SU-DHL-6 (cell line): ENCODE measurements around the gene VPS26A.

Experiments used
- H2AFZ ChIP-seq: fragments of 200-600 bp; sonication (generic); 2 replicates; pipeline ENCODE4 v1.6.1; 2014; ENCODE audit warnings: low read depth, mild to moderate bottlenecking, moderate library complexity, mixed read lengths, antibody characterized with exemption, low read length; ENCODE audit not compliant: severe bottlenecking
- H3F3A ChIP-seq: fragments of 200-600 bp; shearing (Covaris generic); 2 replicates; pipeline ENCODE4 v1.6.0; 2016; ENCODE audit warnings: antibody characterized with exemption, mild to moderate bottlenecking; ENCODE audit not compliant: insufficient read depth
- H3K27ac ChIP-seq: fragments of 200-600 bp; sonication (generic); 2 replicates; pipeline ENCODE4 v1.5.1; 2016; ENCODE audit warnings: low read depth, mild to moderate bottlenecking, low read length, moderate library complexity, mixed read lengths
- H3K27me3 ChIP-seq: fragments of 200-600 bp; sonication (generic), shearing (Covaris generic); 2 replicates; pipeline ENCODE4 v1.6.0; 2014; ENCODE audit warnings: mild to moderate bottlenecking, low read length
- H3K36me3 ChIP-seq: fragments of 200-600 bp; sonication (generic); 2 replicates; pipeline ENCODE4 v1.6.1; 2014; ENCODE audit warnings: mild to moderate bottlenecking, low read length, mixed read lengths
- H3K4me2 ChIP-seq: fragments of 300-600, 200-600 bp; shearing (Covaris generic), sonication (generic); 2 replicates; pipeline ENCODE4 v1.6.0; 2014; ENCODE audit warnings: low read length, low read depth, mild to moderate bottlenecking; ENCODE audit not compliant: poor library complexity, severe bottlenecking
- H3K4me3 ChIP-seq: fragments of 200-600 bp; sonication (generic); 2 replicates; pipeline ENCODE4 v1.5.1; 2014; ENCODE audit warnings: antibody characterized with exemption, low read length, mild to moderate bottlenecking, mixed read lengths; ENCODE audit not compliant: insufficient read depth, poor library complexity, severe bottlenecking
- H3K79me2 ChIP-seq: fragments of 200-600 bp; sonication (generic); 2 replicates; pipeline ENCODE4 v1.6.1; 2014; ENCODE audit warnings: mild to moderate bottlenecking, low read length, moderate library complexity; ENCODE audit not compliant: insufficient read depth
- H3K9ac ChIP-seq: fragments of 200-600 bp; sonication (generic); 2 replicates; pipeline ENCODE4 v1.7.0; 2014; ENCODE audit warnings: mild to moderate bottlenecking, low read length
- H3K9me2 ChIP-seq: fragments of 200-600 bp; sonication (generic); replicated peaks from 2 replicates; pipeline ENCODE4 v1.6.1; 2014; ENCODE audit warnings: low read length; ENCODE audit not compliant: insufficient read depth
- H3K9me3 ChIP-seq: fragments of 200-600 bp; sonication (generic); 2 replicates; pipeline ENCODE4 v1.6.1; 2014; ENCODE audit warnings: low read length, mixed read lengths; ENCODE audit not compliant: insufficient read depth
- H4K20me1 ChIP-seq: fragments of 200-600 bp; sonication (generic); 2 replicates; pipeline ENCODE4 v1.6.1; 2014; ENCODE audit warnings: low read depth, mild to moderate bottlenecking, antibody characterized with exemption, low read length, moderate library complexity, mixed read lengths
- CTCF ChIP-seq: fragments of 200-600 bp; sonication (generic); IDR thresholded peaks from one replicate; pipeline ENCODE4 v1.5.1; 2017; ENCODE audit warnings: antibody characterized with exemption, mild to moderate bottlenecking, low read length, moderate library complexity; ENCODE audit not compliant: insufficient read depth, poor library complexity, severe bottlenecking
- EZH2phosphoT487 ChIP-seq: fragments of 200-600 bp; sonication (generic), shearing (Covaris generic); conservative IDR thresholded peaks from 2 replicates; pipeline ENCODE4 v1.6.1; 2018; ENCODE audit warnings: mild to moderate bottlenecking, antibody characterized with exemption, low read length, moderate library complexity, mixed read lengths

VPS26A gene

GRCh38 chr10:69092959-69093850 is 30.8 kb upstream of the VPS26A start:
- Histone ChIP-seq H4K20me1 (no peaks in the 10 kb centered on the region), H3K4me3 (no peak overlapping the region), H3K4me2 (no peak overlapping the region), H3K27me3 (no peaks in the 10 kb centered on the region), H3K79me2 (no peaks in the 10 kb centered on the region), H3F3A (no peaks in the 10 kb centered on the region), H3K9me3 (no peaks in the 10 kb centered on the region), H3K36me3 (no peaks in the 10 kb centered on the region), H3K9me2 (no peaks in the 10 kb centered on the region), H2AFZ (peak overlapping the region; percentile 73), H3K27ac (no peak overlapping the region), H3K9ac (no peak overlapping the region)
- TF ChIP-seq EZH2phosphoT487 (no peak), CTCF (peak; percentile 71)

- H3K79me2 ChIP-seq, result no peaks in the 10 kb centered on the region
- H3K27ac ChIP-seq, result no peak overlapping the region
- no peak overlapping the region for H3K4me3 ChIP-seq
- no peaks in the 10 kb centered on the region for H3K27me3 ChIP-seq
- H3K9me2 ChIP-seq, result no peaks in the 10 kb centered on the region
- H3K9ac ChIP-seq, result no peak overlapping the region
- peak overlapping the region; percentile 73 for H2AFZ ChIP-seq
- H4K20me1 ChIP-seq, result no peaks in the 10 kb centered on the region
- TF ChIP-seq EZH2phosphoT487 (no peak), CTCF (no peak)
- H3K36me3 ChIP-seq, result no peaks in the 10 kb centered on the region
- no peaks in the 10 kb centered on the region for H3K9me3 ChIP-seq
- no peaks in the 10 kb centered on the region for H3F3A ChIP-seq
- H3K4me2 ChIP-seq, result no peak overlapping the region
Observed at GRCh38 chr10:69093933-69094332, 30.0 kb upstream of the VPS26A start.

- H3K4me3 ChIP-seq, result no peak overlapping the region
- no peaks in the 10 kb centered on the region for H3K9me2 ChIP-seq
- no peaks in the 10 kb centered on the region for H3K79me2 ChIP-seq
- H2AFZ ChIP-seq, result no peak overlapping the region
- no peak overlapping the region for H3K4me2 ChIP-seq
- no peaks in the 10 kb centered on the region for H3F3A ChIP-seq
- no peak overlapping the region for H3K9ac ChIP-seq
- H3K36me3 ChIP-seq, result no peaks in the 10 kb centered on the region
- no peaks in the 10 kb centered on the region for H4K20me1 ChIP-seq
- TF ChIP-seq EZH2phosphoT487 (no peak), CTCF (no peak)
- H3K27ac ChIP-seq, result no peak overlapping the region
- no peaks in the 10 kb centered on the region for H3K9me3 ChIP-seq
- H3K27me3 ChIP-seq, result no peaks in the 10 kb centered on the region
Observed at GRCh38 chr10:69096045-69096444, 27.9 kb upstream of the VPS26A start.
